Measurements from ENCODE around the gene PSMD1. TPM values are rescaled to one million over a fixed set of nuclear protein-coding genes. Genes with fewer than 3 reads are reported as not detected.

The PSMD1 gene
- total and polyA plus RNA-seq, 2 of the 8 experiments (the other 6 are each of a cell fraction or from before 2014, with no cell fraction given), result 179 to 272 TPM

- CTCF ChIA-PET (ENCODE audit: partially characterized antibody), result interaction anchor here (0.6 kb wide), 1 partner anchor 181 kb away, joined by 3 read pairs; no protein-coding TSS in a partner anchor
- no peak overlapping the region for H3K56ac ChIP-seq (replicated peaks; ENCODE audit: insufficient read length, low read depth, low read length)
- FAIRE-seq (no peak), DNase-seq (ENCODE audit: low read depth in 1 of 2, low spot score in 2 of 2) (no peak)
- no peaks in the 10 kb centered on the region; the same call in 1 of the 2 replicates for H3K79me1 ChIP-seq (ENCODE audit: low read depth, low read length)
- no peak overlapping the region for H4K5ac ChIP-seq (ENCODE audit: insufficient read length, low read depth, low read length)
- no peaks in the 10 kb centered on the region for H3K27me3 ChIP-seq (replicated peaks in 1 of 4; ENCODE audit: control insufficient read depth in 3 of 4, extremely low read depth in 1 of 4, insufficient read depth in 3 of 4, low read length in 3 of 4)
- peaks cover 9% of the 10 kb centered on the region for H3K23me2 ChIP-seq (ENCODE audit: low read depth, low read length)
- POLR2A ChIA-PET (ENCODE audit: partially characterized antibody), result interaction anchor here (1.7 kb wide), 1 partner anchor 404 kb away, joined by 5 read pairs; the partner anchor contains the start of gene NCL
- H3K79me2 ChIP-seq (ENCODE audit: control insufficient read depth in 1 of 2, insufficient read depth in 2 of 2, low read length in 2 of 2), result peaks cover 26 to 47% of the 10 kb centered on the region in 2 experiments
- no peak overlapping the region for H2AFZ ChIP-seq (ENCODE audit: low read length)
- H4K91ac ChIP-seq (replicated peaks; ENCODE audit: insufficient read length, low read length), result no peak overlapping the region
- no peak overlapping the region for H2BK120ac ChIP-seq (replicated peaks; ENCODE audit: low read depth, low read length)
- no peak overlapping the region for H2AK5ac ChIP-seq (ENCODE audit: low read depth, low read length)
- peaks cover 2 to 10% of the 10 kb centered on the region in 2 experiments for H4K20me1 ChIP-seq (replicated peaks in 1 of 2; ENCODE audit: control insufficient read depth in 1 of 2, insufficient read depth in 2 of 2, low read length in 2 of 2)
- no peak overlapping the region for H3K4me2 ChIP-seq (ENCODE audit: insufficient read depth in 1 of 2, low read depth in 2 of 2, low read length in 2 of 2)
- no peak overlapping the region for H2BK5ac ChIP-seq (ENCODE audit: low read depth, low read length)
- no peak overlapping the region for H2BK20ac ChIP-seq (ENCODE audit: low read length)
- no peak overlapping the region for H2BK15ac ChIP-seq (ENCODE audit: low read length)
- H3K9ac ChIP-seq (replicated peaks in 1 of 4; ENCODE audit: extremely low read depth in 1 of 4, low read depth in 3 of 4, low read length in 3 of 4), result no peak overlapping the region
- H3K18ac ChIP-seq (ENCODE audit: extremely low read depth, low read length), result no peak overlapping the region
- peaks cover 0 to 8% (median under 1%) of the 10 kb centered on the region in 4 experiments; a peak in 4 of 7 replicates for H3K4me1 ChIP-seq (replicated peaks in 1 of 4; ENCODE audit: control insufficient read depth in 3 of 4, insufficient read depth in 4 of 4, low read length in 3 of 4)
- 91% methylated on average over 2 of the region's 2 CpGs; no CpG with 5 or more reads in 1 of the 2 experiments for WGBS, 2 experiments (ENCODE audit: extremely low coverage in 1 of 2, insufficient coverage in 1 of 2, insufficient read length in 1 of 2, insufficient replicate concordance in 2 of 2, low coverage in 1 of 2, low lambda C conversion rate in 2 of 2, missing lambda C conversion rate in 1 of 2)
- no peak overlapping the region for H3K14ac ChIP-seq (ENCODE audit: insufficient read length)
- TF ChIP-seq NRF1 (IDR thresholded peaks at IDR 0.05; ENCODE audit: low read depth, low read length) (no peak), PHF8 (conservative IDR thresholded peaks at IDR 0.05; ENCODE audit: low read depth, low read length) (no peak), JUN (IDR thresholded peaks at IDR 0.05; ENCODE audit: low read depth, low read length) (no peak), POLR2A (IDR thresholded peaks at IDR 0.05; ENCODE audit: control extremely low read depth in 1 of 2, low read depth in 2 of 2, low read length in 2 of 2) (no peak), CHD1 (IDR thresholded peaks at IDR 0.05; ENCODE audit: low read depth, low read length) (no peak), MAFK (IDR thresholded peaks at IDR 0.05; ENCODE audit: low read depth, low read length) (no peak)
- no peak overlapping the region for H2BK12ac ChIP-seq (ENCODE audit: low read depth, low read length)
- no peak overlapping the region for H3K4me3 ChIP-seq (ENCODE audit: extremely low read depth in 1 of 4, insufficient read depth in 2 of 4, low read depth in 3 of 4, low read length in 4 of 4)
- H3K4ac ChIP-seq (replicated peaks; ENCODE audit: insufficient read length, low read depth, low read length), result no peak overlapping the region
- no peak overlapping the region for H3K27ac ChIP-seq (ENCODE audit: low read depth, low read length)
- H4K8ac ChIP-seq (ENCODE audit: extremely low read depth, insufficient read depth, low read length), result no peak overlapping the region
- no peaks in the 10 kb centered on the region for H3K9me3 ChIP-seq (ENCODE audit: insufficient read depth in 2 of 2, low read depth in 1 of 2, low read length in 1 of 2)
- peaks cover 16 to 33% (median 24%) of the 10 kb centered on the region in 4 experiments for H3K36me3 ChIP-seq (ENCODE audit: control insufficient read depth in 2 of 4, insufficient read depth in 4 of 4, low read length in 3 of 4)
- no peak overlapping the region for H3K23ac ChIP-seq (ENCODE audit: insufficient read length)
These were observed 3.1 kb downstream of the PSMD1 start for GRCh38 chr2:231059756-231060155.
